ENCODE results near the gene PRRC2B.

PRRC2B gene

GRCh38 chr9:131442351-131442750 lies 48.5 kb downstream of the PRRC2B start:
- TF ChIP-seq, protein P1, sequence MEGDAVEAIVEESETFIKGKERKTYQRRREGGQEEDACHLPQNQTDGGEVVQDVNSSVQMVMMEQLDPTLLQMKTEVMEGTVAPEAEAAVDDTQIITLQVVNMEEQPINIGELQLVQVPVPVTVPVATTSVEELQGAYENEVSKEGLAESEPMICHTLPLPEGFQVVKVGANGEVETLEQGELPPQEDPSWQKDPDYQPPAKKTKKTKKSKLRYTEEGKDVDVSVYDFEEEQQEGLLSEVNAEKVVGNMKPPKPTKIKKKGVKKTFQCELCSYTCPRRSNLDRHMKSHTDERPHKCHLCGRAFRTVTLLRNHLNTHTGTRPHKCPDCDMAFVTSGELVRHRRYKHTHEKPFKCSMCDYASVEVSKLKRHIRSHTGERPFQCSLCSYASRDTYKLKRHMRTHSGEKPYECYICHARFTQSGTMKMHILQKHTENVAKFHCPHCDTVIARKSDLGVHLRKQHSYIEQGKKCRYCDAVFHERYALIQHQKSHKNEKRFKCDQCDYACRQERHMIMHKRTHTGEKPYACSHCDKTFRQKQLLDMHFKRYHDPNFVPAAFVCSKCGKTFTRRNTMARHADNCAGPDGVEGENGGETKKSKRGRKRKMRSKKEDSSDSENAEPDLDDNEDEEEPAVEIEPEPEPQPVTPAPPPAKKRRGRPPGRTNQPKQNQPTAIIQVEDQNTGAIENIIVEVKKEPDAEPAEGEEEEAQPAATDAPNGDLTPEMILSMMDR (IDR thresholded peaks at IDR 0.05; ENCODE audit: low read depth, low read length), result no peak
- DNase-seq (ENCODE audit: extremely low read depth, low read depth), result no peak

DNA sequence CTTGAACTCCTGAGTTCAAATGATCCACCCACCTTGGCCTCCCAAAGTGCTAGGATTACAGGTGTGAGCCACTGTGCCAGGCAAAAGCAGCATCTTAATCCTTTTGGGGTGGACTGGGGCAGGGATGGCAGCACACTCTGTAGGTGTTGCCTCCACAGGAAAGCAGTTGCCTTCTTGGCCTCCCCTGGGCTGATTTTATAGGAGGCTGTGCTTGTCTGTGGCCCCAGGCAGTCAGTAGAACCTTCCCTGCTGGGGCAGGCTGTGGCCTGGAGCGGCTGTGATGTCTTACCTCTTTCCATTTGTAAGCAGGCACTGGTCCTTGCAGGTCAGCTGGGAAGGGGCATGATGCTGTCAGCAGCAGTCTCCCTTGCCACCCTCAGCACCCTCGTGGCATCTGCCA lies 49.8 kb downstream of the PRRC2B start:
- TF ChIP-seq, protein P1 (IDR thresholded peaks at IDR 0.05; ENCODE audit: low read depth, low read length), result no peak
- no peak for DNase-seq (ENCODE audit: extremely low read depth, low read depth)

- TF ChIP-seq, protein P1 (IDR thresholded peaks at IDR 0.05; ENCODE audit: low read depth, low read length), result no peak
- DNase-seq (ENCODE audit: extremely low read depth, low read depth), result no peak
Measured at GRCh38 chr9:131446276-131446675, 52.4 kb downstream of the PRRC2B start.

DNA sequence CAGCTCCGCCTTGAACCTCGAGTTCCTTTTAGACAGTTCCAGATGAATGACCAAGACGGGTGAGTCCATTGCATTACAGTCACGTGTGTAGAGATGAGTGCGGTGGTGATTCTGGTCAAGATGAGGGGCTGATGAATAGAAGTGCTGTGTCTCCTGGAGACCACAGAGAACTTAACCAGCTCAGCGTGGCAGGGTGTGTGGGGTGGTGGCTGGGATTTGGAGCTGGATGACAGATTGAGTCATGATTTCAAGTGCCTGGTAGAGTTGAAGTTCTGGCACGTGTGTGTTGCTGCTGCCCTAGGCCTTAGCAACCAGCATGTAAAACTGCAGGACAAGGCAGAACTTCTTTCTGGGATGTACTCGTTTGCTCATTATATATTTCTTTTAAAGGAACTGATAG lies 53.3 kb downstream of the PRRC2B start:
- no peak for DNase-seq (ENCODE audit: extremely low read depth, low read depth)
- TF ChIP-seq, protein P1 (IDR thresholded peaks at IDR 0.05; ENCODE audit: low read depth, low read length), result no peak

GRCh38 chr9:131447600-131447999 lies 53.7 kb downstream of the PRRC2B start:
- TF ChIP-seq, protein P1 (IDR thresholded peaks at IDR 0.05; ENCODE audit: low read depth, low read length), result no peak
- DNase-seq (ENCODE audit: extremely low read depth, low read depth), result no peak

GRCh38 chr9:131448818-131449217 lies 54.9 kb downstream of the PRRC2B start:
- TF ChIP-seq, protein P1 (IDR thresholded peaks at IDR 0.05; ENCODE audit: low read depth, low read length), result no peak
- no peak for DNase-seq (ENCODE audit: extremely low read depth, low read depth)

DNA sequence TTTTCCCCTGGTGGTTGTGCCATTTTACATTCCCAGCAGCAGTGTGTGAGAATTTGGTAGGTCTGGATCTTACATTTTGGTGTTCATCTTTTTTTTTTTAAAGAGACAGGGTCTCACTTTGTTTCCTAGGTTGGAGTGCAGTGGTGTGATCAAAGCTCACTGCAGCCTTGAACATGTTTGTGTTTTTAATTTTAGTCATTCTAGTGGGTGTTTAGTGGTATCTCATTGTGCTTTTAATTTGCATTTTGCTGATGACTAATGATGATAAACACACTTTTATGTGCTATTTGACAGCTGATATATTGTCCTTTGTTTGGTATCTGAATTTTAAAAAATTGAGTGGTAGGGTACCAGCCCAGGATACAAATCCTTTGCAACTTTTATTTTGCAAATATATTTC lies 55.4 kb downstream of the PRRC2B start:
- TF ChIP-seq, protein P1 (IDR thresholded peaks at IDR 0.05; ENCODE audit: low read depth, low read length), result no peak
- no peak for DNase-seq (ENCODE audit: extremely low read depth, low read depth)
